Activated CD4-positive, alpha-beta memory T cell treated with anti-CD3 and anti-CD28 coated beads, Interleukin-2, amount 10 ng/mL, durations not matched to agents 7 days and 5 days (primary cell): ENCODE data around the gene EPGN. TPM values are rescaled to one million over a fixed set of nuclear protein-coding genes. Genes with fewer than 3 reads are reported as not detected.

ENCODE experiments used
- CTCF ChIA-PET: fragments of 350-600 bp; sonication (Branson Sonifier 250); formaldehyde crosslinking; loops from one replicate; lab custom pipeline; 2021; ENCODE audit warnings: antibody characterized with exemption, inconsistent platforms; lab: Charles Lee
- POLR2A ChIA-PET: fragments of 350-600 bp; sonication (Branson Sonifier 250); formaldehyde crosslinking; loops from one replicate; lab custom pipeline; 2021; ENCODE audit warnings: antibody characterized with exemption; lab: Charles Lee
- DNase-seq: peaks from one replicate; pipeline ENCODE4 v3.0.0-alpha.2; 2020
- H3K27ac Mint-ChIP-seq: one replicate; pipeline ENCODE4 v1.8.0; 2021; ENCODE audit warnings: mild to moderate bottlenecking, mixed read lengths
- H3K27me3 Mint-ChIP-seq: one replicate; pipeline ENCODE4 v1.8.0; 2021; ENCODE audit warnings: mixed read lengths
- H3K36me3 Mint-ChIP-seq: one replicate; pipeline ENCODE4 v1.8.0; 2021; ENCODE audit warnings: low read depth, mixed read lengths
- H3K4me1 Mint-ChIP-seq: one replicate; pipeline ENCODE4 v1.8.0; 2021; ENCODE audit warnings: mixed read lengths
- H3K4me3 Mint-ChIP-seq: one replicate; pipeline ENCODE4 v1.8.0; 2021; ENCODE audit warnings: mild to moderate bottlenecking, mixed read lengths
- H3K9me3 Mint-ChIP-seq: one replicate; pipeline ENCODE4 v1.8.0; 2021; ENCODE audit warnings: mixed read lengths
- total RNA-seq, 2 experiments: library from RNA; stranded (reverse); gene quantifications; one replicate each; pipeline ENCODE4 v1.2.3, GENCODE V29; 2021

The EPGN gene
- total RNA-seq, 2 experiments from 2014 or later: 0.43 to 0.98 TPM

- Mint-ChIP-seq H3K36me3 (no peaks in the 10 kb centered on the region), H3K27me3 (no peaks in the 10 kb centered on the region), H3K9me3 (no peaks in the 10 kb centered on the region), H3K27ac (no peak overlapping the region), H3K4me1 (no peaks in the 10 kb centered on the region), H3K4me3 (no peak overlapping the region)
- POLR2A ChIA-PET: no interaction called here
- no peak for DNase-seq
- CTCF ChIA-PET: interaction anchor here (0.7 kb wide), 1 partner anchor 11 kb away, joined by 3 read pairs; no protein-coding TSS in a partner anchor
Measured at GRCh38 chr4:74315376-74315775, 7.1 kb downstream of the EPGN start.

GRCh38 chr4:74316397-74316796 is 8.1 kb downstream of the EPGN start:
- Mint-ChIP-seq H3K4me3 (no peak overlapping the region), H3K36me3 (no peaks in the 10 kb centered on the region), H3K27ac (no peak overlapping the region), H3K27me3 (peaks cover 3% of the 10 kb centered on the region), H3K4me1 (no peaks in the 10 kb centered on the region), H3K9me3 (no peaks in the 10 kb centered on the region)
- POLR2A ChIA-PET: no interaction called here
- CTCF ChIA-PET: interaction anchor here (0.9 kb wide), 1 partner anchor 17 kb away, joined by 3 read pairs; no protein-coding TSS in a partner anchor
- DNase-seq: no peak

GRCh38 chr4:74317616-74318246 is 9.5 kb downstream of the EPGN start:
- H3K9me3 Mint-ChIP-seq: no peaks in the 10 kb centered on the region
- H3K4me1 Mint-ChIP-seq: no peaks in the 10 kb centered on the region
- no peaks in the 10 kb centered on the region for H3K36me3 Mint-ChIP-seq
- no peak overlapping the region for H3K27ac Mint-ChIP-seq
- H3K27me3 Mint-ChIP-seq: peaks cover 8% of the 10 kb centered on the region
- CTCF ChIA-PET: interaction anchor here (0.9 kb wide), 1 partner anchor 89 kb away, joined by 6 read pairs; no protein-coding TSS in a partner anchor
- POLR2A ChIA-PET: no interaction called here
- DNase-seq: no peak
- H3K4me3 Mint-ChIP-seq: no peak overlapping the region

GRCh38 chr4:74318276-74318675 is 10.0 kb downstream of the EPGN start:
- Mint-ChIP-seq H3K36me3 (no peaks in the 10 kb centered on the region), H3K27ac (no peak overlapping the region), H3K9me3 (no peaks in the 10 kb centered on the region), H3K4me1 (no peaks in the 10 kb centered on the region), H3K4me3 (no peak overlapping the region), H3K27me3 (peaks cover 13% of the 10 kb centered on the region)
- ChIA-PET POLR2A (no interaction called here), CTCF (interaction anchor here (0.6 kb wide), 1 partner anchor 129 kb away, joined by 3 read pairs; no protein-coding TSS in a partner anchor)
- no peak for DNase-seq

- CTCF ChIA-PET: interaction anchor here (1.3 to 1.8 kb wide), 3 partner anchors 18 to 356 kb away, joined by 4 to 11 read pairs (median 8); no protein-coding TSS in a partner anchor
- no peak for DNase-seq
- Mint-ChIP-seq H3K27me3 (peaks cover 18% of the 10 kb centered on the region), H3K4me1 (no peaks in the 10 kb centered on the region), H3K9me3 (no peaks in the 10 kb centered on the region), H3K4me3 (no peak overlapping the region), H3K36me3 (no peaks in the 10 kb centered on the region), H3K27ac (no peak overlapping the region)
- POLR2A ChIA-PET: no interaction called here
Measured at GRCh38 chr4:74319470-74319869, 11.2 kb downstream of the EPGN start.

GRCh38 chr4:74320559-74321118 is 12.4 kb downstream of the EPGN start:
- DNase-seq: no peak
- peaks cover 18% of the 10 kb centered on the region for H3K27me3 Mint-ChIP-seq
- ChIA-PET CTCF (interaction anchor here (1.0 to 1.8 kb wide), 4 partner anchors 17 to 355 kb away, joined by 4 to 11 read pairs (median 8); no protein-coding TSS in a partner anchor), POLR2A (no interaction called here)
- no peaks in the 10 kb centered on the region for H3K36me3 Mint-ChIP-seq
- no peaks in the 10 kb centered on the region for H3K9me3 Mint-ChIP-seq
- H3K27ac Mint-ChIP-seq: no peak overlapping the region
- no peak overlapping the region for H3K4me3 Mint-ChIP-seq
- H3K4me1 Mint-ChIP-seq: no peaks in the 10 kb centered on the region

- DNase-seq: no peak
- POLR2A ChIA-PET: no interaction called here
- no peaks in the 10 kb centered on the region for H3K9me3 Mint-ChIP-seq
- no peak overlapping the region for H3K27ac Mint-ChIP-seq
- peaks cover 18% of the 10 kb centered on the region for H3K27me3 Mint-ChIP-seq
- no peaks in the 10 kb centered on the region for H3K36me3 Mint-ChIP-seq
- CTCF ChIA-PET: no interaction called here
- no peaks in the 10 kb centered on the region for H3K4me1 Mint-ChIP-seq
- no peak overlapping the region for H3K4me3 Mint-ChIP-seq
Measured at GRCh38 chr4:74322301-74322700, 14.0 kb downstream of the EPGN start.

GRCh38 chr4:74323663-74324062 is 15.4 kb downstream of the EPGN start:
- CTCF ChIA-PET: no interaction called here
- Mint-ChIP-seq H3K27me3 (peaks cover 21% of the 10 kb centered on the region), H3K4me3 (no peak overlapping the region), H3K36me3 (no peaks in the 10 kb centered on the region), H3K9me3 (no peaks in the 10 kb centered on the region), H3K27ac (no peak overlapping the region), H3K4me1 (no peaks in the 10 kb centered on the region)
- POLR2A ChIA-PET: no interaction called here
- no peak for DNase-seq

- Mint-ChIP-seq H3K27me3 (peaks cover 27% of the 10 kb centered on the region), H3K9me3 (no peaks in the 10 kb centered on the region), H3K36me3 (no peaks in the 10 kb centered on the region), H3K4me3 (no peak overlapping the region), H3K27ac (no peak overlapping the region), H3K4me1 (no peaks in the 10 kb centered on the region)
- CTCF ChIA-PET: no interaction called here
- POLR2A ChIA-PET: no interaction called here
- DNase-seq: no peak
Measured at GRCh38 chr4:74324262-74324661, 16.0 kb downstream of the EPGN start.

GRCh38 chr4:74325886-74326285 is 17.6 kb downstream of the EPGN start:
- H3K4me3 Mint-ChIP-seq: no peak overlapping the region

GRCh38 chr4:74327762-74328161 is 19.5 kb downstream of the EPGN start:
- no peaks in the 10 kb centered on the region for H3K9me3 Mint-ChIP-seq
- peaks cover 24% of the 10 kb centered on the region for H3K27me3 Mint-ChIP-seq
- H3K27ac Mint-ChIP-seq: no peak overlapping the region
- H3K36me3 Mint-ChIP-seq: no peaks in the 10 kb centered on the region
- H3K4me3 Mint-ChIP-seq: no peak overlapping the region
- CTCF ChIA-PET: interaction anchor here (1.0 kb wide), 1 partner anchor 204 kb away, joined by 3 read pairs; no protein-coding TSS in a partner anchor
- DNase-seq: no peak
- POLR2A ChIA-PET: no interaction called here
- no peaks in the 10 kb centered on the region for H3K4me1 Mint-ChIP-seq

More at GRCh38 chr4:74325886-74326285, 17.6 kb downstream of the EPGN start:
- Mint-ChIP-seq H3K36me3 (no peaks in the 10 kb centered on the region), H3K27ac (no peak overlapping the region), H3K4me1 (no peaks in the 10 kb centered on the region), H3K9me3 (no peaks in the 10 kb centered on the region), H3K27me3 (peaks cover 31% of the 10 kb centered on the region)
- no peak for DNase-seq
- ChIA-PET POLR2A (no interaction called here), CTCF (no interaction called here)

GRCh38 chr4:74328501-74328900 is 20.2 kb downstream of the EPGN start:
- Mint-ChIP-seq H3K36me3 (no peaks in the 10 kb centered on the region), H3K27me3 (peaks cover 17% of the 10 kb centered on the region), H3K4me1 (no peaks in the 10 kb centered on the region), H3K4me3 (no peak overlapping the region), H3K27ac (no peak overlapping the region), H3K9me3 (no peaks in the 10 kb centered on the region)
- CTCF ChIA-PET: interaction anchor here (0.6 kb wide), 1 partner anchor 18 kb away, joined by 3 read pairs; no protein-coding TSS in a partner anchor
- no peak for DNase-seq
- POLR2A ChIA-PET: no interaction called here

- ChIA-PET CTCF (interaction anchor here (0.6 kb wide), 1 partner anchor 19 kb away, joined by 3 read pairs; no protein-coding TSS in a partner anchor), POLR2A (no interaction called here)
- H3K36me3 Mint-ChIP-seq: no peaks in the 10 kb centered on the region
- no peaks in the 10 kb centered on the region for H3K4me1 Mint-ChIP-seq
- peaks cover 14% of the 10 kb centered on the region for H3K27me3 Mint-ChIP-seq
- H3K27ac Mint-ChIP-seq: no peak overlapping the region
- H3K4me3 Mint-ChIP-seq: no peak overlapping the region
- no peak for DNase-seq
- no peaks in the 10 kb centered on the region for H3K9me3 Mint-ChIP-seq
Measured at GRCh38 chr4:74329307-74329706, 21.0 kb downstream of the EPGN start.
